Prostate gland (tissue), 2 donors: ENCODE measurements around the gene CNPY4. TPM values are rescaled to one million over a fixed set of nuclear protein-coding genes. Genes with fewer than 3 reads are reported as not detected.
A peak's percentile ranks its signal among the peaks of the same experiment; 100 is the strongest.

Experiments
- DNase-seq: peaks from one replicate; pipeline ENCODE4 v3.0.0-alpha.2; 2019; ENCODE audit warnings: low spot score
- H3K27ac ChIP-seq, 2 donors: fragments of 200-600 bp; sonication (generic); 2 replicates each; pipeline ENCODE4 v1.5.1; 2017 to 2019
- H3K27me3 ChIP-seq: fragments of 200-600 bp; sonication (generic); replicated peaks from 2 replicates; pipeline ENCODE4 v1.5.1; 2019; ENCODE audit not compliant: insufficient read depth
- H3K36me3 ChIP-seq, 2 donors: fragments of 200-600 bp; sonication (generic); 1 replicate in 1 of 2; 2 replicates in 1 of 2; pipeline versions ENCODE4 v1.5.1 to v1.8.1; 2017 to 2019
- H3K4me1 ChIP-seq: fragments of 200-600 bp; sonication (generic); replicated peaks from 2 replicates; pipeline ENCODE4 v1.5.1; 2019
- H3K4me3 ChIP-seq, 2 donors: fragments of 200-600 bp; sonication (generic); 2 replicates each; pipeline ENCODE4 v1.5.1; 2017 to 2019
- H3K9me3 ChIP-seq: fragments of 200-600 bp; sonication (generic); 2 replicates; pipeline ENCODE4 v1.5.1; 2017
- CTCF ChIP-seq, 4 experiments: fragments of 200-600 bp in 2 of 4; fragments of 450-650 bp in 2 of 4; sonication (generic) in 2 of 4; IDR thresholded peaks; 1 replicate in 3 of 4; 2 replicates in 1 of 4; pipeline ENCODE4 v1.5.1; 2016 to 2019; ENCODE audit warnings: antibody characterized with exemption in 4 of 4, mild to moderate bottlenecking in 2 of 4, moderate library complexity in 2 of 4
- POLR2A ChIP-seq: fragments of 450-650 bp; IDR thresholded peaks from one replicate; pipeline ENCODE4 v1.6.1; 2016; ENCODE audit warnings: antibody characterized with exemption, mild to moderate bottlenecking
- POLR2AphosphoS5 ChIP-seq: sonication (generic); formaldehyde crosslinking; IDR thresholded peaks from one replicate; pipeline ENCODE4 v1.6.1; 2017; ENCODE audit warnings: antibody characterized with exemption
- WGBS: methylation state at CpG from one replicate; pipeline ENCODE4 v1.1.5; 2018; 5-methylcytosine and 5-hydroxymethylcytosine counted together
- intact Hi-C: fragments of 100-400 bp; cut with DNase I; formaldehyde crosslinking; loops from one replicate; pipeline ENCODE4 v1.14.2; 2022
- total RNA-seq, 2 donors: library from RNA; depleted of rRNA; stranded (reverse); fragments of >200 nt; gene quantifications; one replicate each; pipeline ENCODE4 v1.1.0, GENCODE V29; 2016

The CNPY4 gene
- 10 to 100 TPM in 1 of 2 donors, 1 to 10 TPM in 1; 1.6 to 16.1 TPM for total RNA-seq

- no peaks in the 10 kb centered on the region for H3K9me3 ChIP-seq
- no peaks in the 10 kb centered on the region for H3K27me3 ChIP-seq
- DNase-seq: peak; percentile 94
- TF ChIP-seq POLR2A (peak; percentile 15), CTCF (IDR thresholded peaks at IDR 0.05) (peak in 1 of 4 experiments; percentile 27), POLR2AphosphoS5 (peak; percentile 90)
- H3K27ac ChIP-seq: peak within 1 kb of the TSS; percentile 78 to 86
- intact Hi-C loops: no loop called here
- H3K4me1 ChIP-seq: peaks cover 6% of the 10 kb centered on the region
- no peaks in the 10 kb centered on the region for H3K36me3 ChIP-seq
- WGBS: under 1% methylated on average over 49 of the region's 49 CpGs
- H3K4me3 ChIP-seq: peak within 1 kb of the TSS; percentile 56 to 73
Measured at GRCh38 chr7:100119072-100119969, at the start of gene CNPY4, which contains the start of gene TAF6. CNPY4 (plus strand) TSS chr7:100119634; CDS start chr7:100119745, 111 bp downstream. TAF6 (minus strand) TSS chr7:100119358; CDS start chr7:100114209, 5,149 bp downstream.

- Histone ChIP-seq H3K9me3 (no peaks in the 10 kb centered on the region), H3K4me1 (no peaks in the 10 kb centered on the region)
Measured at GRCh38 chr7:100069991-100070390, 49.4 kb upstream of the CNPY4 start.

GRCh38 chr7:100071018-100071723 lies 48.3 kb upstream of the CNPY4 start:
- Histone ChIP-seq H3K9me3 (no peaks in the 10 kb centered on the region), H3K4me1 (no peaks in the 10 kb centered on the region), H3K4me3 (no peak overlapping the region), H3K27me3 (no peaks in the 10 kb centered on the region), H3K36me3 (peaks cover 14 to 48% of the 10 kb centered on the region in 2 donors), H3K27ac (no peak overlapping the region)
- intact Hi-C loops: no loop called here
- DNase-seq: no peak
- no peak for TF ChIP-seq CTCF (IDR thresholded peaks at IDR 0.05)
- TF ChIP-seq POLR2AphosphoS5: no peak
- TF ChIP-seq POLR2A: no peak
- WGBS: 97% methylated on average over 11 of the region's 11 CpGs

More at GRCh38 chr7:100069991-100070390, 49.4 kb upstream of the CNPY4 start:
- peaks cover 14 to 43% of the 10 kb centered on the region in 2 donors for H3K36me3 ChIP-seq
- H3K27me3 ChIP-seq: no peaks in the 10 kb centered on the region
- TF ChIP-seq POLR2AphosphoS5 (no peak), POLR2A (no peak), CTCF (IDR thresholded peaks at IDR 0.05) (no peak)
- intact Hi-C loops: no loop called here
- H3K4me3 ChIP-seq: no peak overlapping the region
- H3K27ac ChIP-seq: no peak overlapping the region
- WGBS: 96% methylated on average over 5 of the region's 5 CpGs
- no peak for DNase-seq

GRCh38 chr7:100072462-100072861 lies 47.0 kb upstream of the CNPY4 start:
- H3K36me3 ChIP-seq: peaks cover 14 to 48% of the 10 kb centered on the region in 2 donors
- H3K9me3 ChIP-seq: no peaks in the 10 kb centered on the region
- no peaks in the 10 kb centered on the region for H3K4me1 ChIP-seq
- no peak overlapping the region for H3K27ac ChIP-seq
- intact Hi-C loops: no loop called here
- WGBS: 98% methylated on average over 10 of the region's 10 CpGs
- no peak for DNase-seq
- H3K27me3 ChIP-seq: no peaks in the 10 kb centered on the region
- H3K4me3 ChIP-seq: no peak overlapping the region
- TF ChIP-seq CTCF (IDR thresholded peaks at IDR 0.05): no peak
- TF ChIP-seq POLR2A: no peak
- TF ChIP-seq POLR2AphosphoS5: no peak
